HEK293 (cell line): ENCODE results near the gene MAST2.

Experiments
- CTCF ChIA-PET: fragments of 350-600 bp; formaldehyde crosslinking; extraction: SDS; loops from one replicate; lab custom pipeline; 2021; ENCODE audit warnings: antibody characterized with exemption; lab: Yijun Ruan, JAX
- POLR2A ChIA-PET: fragments of 300-600 bp; formaldehyde crosslinking; extraction: SDS; loops from one replicate; lab custom pipeline; 2020; ENCODE audit warnings: antibody characterized with exemption, inconsistent platforms; lab: Yijun Ruan, JAX
- H3K27ac ChIP-seq: fragments of 200-500 bp; sonication (Bioruptor generic); 2 replicates; pipeline ENCODE4 v1.5.1; 2014; ENCODE audit warnings: low read depth, low read length, control low read depth, inconsistent platforms; ENCODE audit errors: extremely low read depth
- H3K36me3 ChIP-seq, 2 experiments: fragments of 200-500 bp in 1 of 2; sonication (Bioruptor generic) in 1 of 2; 1 replicate in 1 of 2; 2 replicates in 1 of 2; pipeline ENCODE4 v1.5.1; 2014 to 2017; ENCODE audit warnings: inconsistent platforms in 2 of 2, low read length in 2 of 2; ENCODE audit not compliant: control insufficient read depth in 2 of 2, insufficient read depth in 1 of 2
- H3K4me1 ChIP-seq: fragments of 200-500 bp; sonication (Bioruptor generic); 2 replicates; pipeline ENCODE4 v1.5.1; 2014; ENCODE audit warnings: mild to moderate bottlenecking, low read length, inconsistent platforms; ENCODE audit not compliant: control insufficient read depth, insufficient read depth
- H3K4me3 ChIP-seq: 2 replicates; pipeline ENCODE4 v1.5.1; 2011; ENCODE audit warnings: low read depth, mild to moderate bottlenecking, control low read depth, low read length, moderate library complexity
- H3K9me3 ChIP-seq: fragments of 200-500 bp; sonication (Bioruptor generic); 2 replicates; pipeline ENCODE4 v1.5.1; 2014; ENCODE audit warnings: low read depth, low read length, inconsistent platforms; ENCODE audit not compliant: control insufficient read depth, insufficient read depth
- BCL11A ChIP-seq: fragments of 450-650 bp; formaldehyde crosslinking; IDR thresholded peaks from 2 replicates; pipeline ENCODE4 v1.5.1; 2016; ENCODE audit warnings: low read depth, missing biosample characterization, missing genetic modification characterization
- GFI1B ChIP-seq: fragments of 450-650 bp; formaldehyde crosslinking; IDR thresholded peaks from 2 replicates; pipeline ENCODE4 v1.5.1; 2016; ENCODE audit warnings: missing biosample characterization, missing genetic modification characterization
- GLIS1 ChIP-seq: fragments of 450-650 bp; formaldehyde crosslinking; IDR thresholded peaks from 2 replicates; pipeline ENCODE4 v1.5.1; 2016; ENCODE audit warnings: missing biosample characterization, missing genetic modification characterization
- KLF10 ChIP-seq: fragments of 450-650 bp; IDR thresholded peaks from 2 replicates; pipeline ENCODE4 v1.5.1; 2018; ENCODE audit warnings: missing biosample characterization, mild to moderate bottlenecking, missing genetic modification characterization
- PRDM2 ChIP-seq: fragments of 450-650 bp; formaldehyde crosslinking; IDR thresholded peaks from 2 replicates; pipeline ENCODE4 v1.5.1; 2016; ENCODE audit warnings: missing biosample characterization, missing genetic modification characterization, borderline replicate concordance
- SETDB1 ChIP-seq: IDR thresholded peaks from one replicate; pipeline ENCODE4 v1.6.1; 2017; ENCODE audit warnings: mild to moderate bottlenecking, low read length, moderate library complexity, mixed read lengths; ENCODE audit not compliant: insufficient read length
- SP3 ChIP-seq: fragments of 450-650 bp; formaldehyde crosslinking; IDR thresholded peaks from 2 replicates; pipeline ENCODE4 v1.5.1; 2016; ENCODE audit warnings: missing biosample characterization, missing genetic modification characterization
- ZFP37 ChIP-seq: fragments of 450-650 bp; formaldehyde crosslinking; IDR thresholded peaks from 2 replicates; pipeline ENCODE4 v1.5.1; 2016; ENCODE audit warnings: missing biosample characterization, missing genetic modification characterization
- ZFP69B ChIP-seq: fragments of 450-650 bp; formaldehyde crosslinking; IDR thresholded peaks from 2 replicates; pipeline ENCODE4 v1.5.1; 2016; ENCODE audit warnings: missing biosample characterization, missing genetic modification characterization
- ZNF169 ChIP-seq: fragments of 450-650 bp; formaldehyde crosslinking; IDR thresholded peaks from 2 replicates; pipeline ENCODE4 v1.5.1; 2016; ENCODE audit warnings: missing biosample characterization, missing genetic modification characterization
- ZNF223 ChIP-seq: fragments of 450-650 bp; formaldehyde crosslinking; IDR thresholded peaks from 2 replicates; pipeline ENCODE4 v1.5.1; 2016; ENCODE audit warnings: missing biosample characterization, missing genetic modification characterization
- ZNF274 ChIP-seq, 2 experiments: fragments of 200-500 bp in 1 of 2; fragments of 450-650 bp in 1 of 2; sonication (Bioruptor generic) in 1 of 2; formaldehyde crosslinking in 1 of 2; IDR thresholded peaks; 2 replicates each; pipeline versions ENCODE4 v1.5.1 to v1.6.1; 2014 to 2016; ENCODE audit warnings: borderline replicate concordance in 1 of 2, inconsistent platforms in 1 of 2, low read length in 1 of 2, missing biosample characterization in 1 of 2, missing genetic modification characterization in 1 of 2
- ZNF350 ChIP-seq: fragments of 450-650 bp; formaldehyde crosslinking; IDR thresholded peaks from 2 replicates; pipeline ENCODE4 v1.5.0; 2017; ENCODE audit warnings: missing biosample characterization, mild to moderate bottlenecking, missing genetic modification characterization
- ZNF366 ChIP-seq: fragments of 450-650 bp; formaldehyde crosslinking; conservative IDR thresholded peaks from 2 replicates; pipeline ENCODE4 v1.5.1; 2016; ENCODE audit warnings: missing biosample characterization, missing genetic modification characterization
- ZNF776 ChIP-seq: fragments of 450-650 bp; formaldehyde crosslinking; IDR thresholded peaks from 2 replicates; pipeline ENCODE4 v1.5.0; 2017; ENCODE audit warnings: missing biosample characterization, missing genetic modification characterization, borderline replicate concordance
- ZSCAN23 ChIP-seq: fragments of 450-650 bp; formaldehyde crosslinking; IDR thresholded peaks from 2 replicates; pipeline ENCODE4 v1.5.1; 2016; ENCODE audit warnings: missing biosample characterization, missing genetic modification characterization

MAST2 gene

GRCh38 chr1:45969866-45970265 is 166.5 kb downstream of the MAST2 start (continued):
- TF ChIP-seq PRDM2: no peak
- TF ChIP-seq ZFP69B (tag by site-specific recombination): no peak
- TF ChIP-seq ZFP37 (tag by site-specific recombination): no peak
- no peak for TF ChIP-seq BCL11A (tag by site-specific recombination)

GRCh38 chr1:45971335-45971734 is 167.9 kb downstream of the MAST2 start:
- no peak for TF ChIP-seq ZNF366
- TF ChIP-seq KLF10: no peak
- TF ChIP-seq GLIS1: no peak
- TF ChIP-seq, all 188 proteins: peak for 0
- CTCF ChIA-PET: no interaction called here
- POLR2A ChIA-PET: no interaction called here

GRCh38 chr1:45971922-45972531 is 168.6 kb downstream of the MAST2 start:
- CTCF ChIA-PET: interaction anchor here (0.5 kb wide), 1 partner anchor 490 kb away, joined by 3 read pairs; no protein-coding TSS in a partner anchor
- H3K4me1 ChIP-seq: no peaks in the 10 kb centered on the region
- POLR2A ChIA-PET: no interaction called here
- peaks cover 0 to 16% of the 10 kb centered on the region in 2 experiments; a peak in 1 of 3 replicates for H3K36me3 ChIP-seq
- no peak overlapping the region for H3K4me3 ChIP-seq
- no peak for TF ChIP-seq SP3 (tag by site-specific recombination)
- no peak for TF ChIP-seq ZNF223 (tag by site-specific recombination)
- no peak for TF ChIP-seq ZNF274 (IDR thresholded peaks at IDR 0.05; ENCODE audit: low read length)
- peak; percentile 87; the same call in 1 of the 2 replicates for TF ChIP-seq ZNF274 (tag by site-specific recombination; IDR thresholded peaks at IDR 0.05; ENCODE audit: borderline replicate concordance)
- TF ChIP-seq ZNF776 (tag by site-specific recombination): no peak
- TF ChIP-seq ZSCAN23 (tag by site-specific recombination): no peak
- no peak for TF ChIP-seq ZNF350 (tag by site-specific recombination)
- TF ChIP-seq ZNF169 (tag by site-specific recombination): no peak
- TF ChIP-seq SETDB1: peak; percentile 7
- no peak for TF ChIP-seq GFI1B (tag by site-specific recombination)
- no peaks in the 10 kb centered on the region for H3K9me3 ChIP-seq
- no peak overlapping the region for H3K27ac ChIP-seq

More at GRCh38 chr1:45971335-45971734, 167.9 kb downstream of the MAST2 start:
- Histone ChIP-seq H3K4me1 (no peaks in the 10 kb centered on the region), H3K36me3 (peaks cover 0 to 16% of the 10 kb centered on the region in 2 experiments; a peak in 1 of 3 replicates), H3K27ac (no peak overlapping the region), H3K4me3 (no peak overlapping the region), H3K9me3 (no peaks in the 10 kb centered on the region)
